H1 (cell line): ENCODE data around the gene PRSS8. TPM values are rescaled to one million over a fixed set of nuclear protein-coding genes. Genes with fewer than 3 reads are reported as not detected.

Experiments used
- ATF2 ChIP-seq: IDR thresholded peaks from 2 replicates; pipeline ENCODE4 v1.6.1; 2012; ENCODE audit warnings: low read length, inconsistent platforms
- BRCA1 ChIP-seq: IDR thresholded peaks from 2 replicates; pipeline ENCODE4 v1.6.1; 2012; ENCODE audit warnings: low read depth, low read length, improper control_type of control experiment
- CHD7 ChIP-seq: fragments of 300-600 bp; sonication (generic); IDR thresholded peaks from 2 replicates; pipeline ENCODE4 v1.7.1; 2012; ENCODE audit warnings: low read length, moderate library complexity, mild to moderate bottlenecking, inconsistent platforms; ENCODE audit not compliant: insufficient replicate concordance
- CREB1 ChIP-seq: IDR thresholded peaks from 2 replicates; pipeline ENCODE4 v1.6.1; 2012; ENCODE audit warnings: inconsistent platforms
- EP300 ChIP-seq, 2 experiments: IDR thresholded peaks; 1 replicate in 1 of 2; 2 replicates in 1 of 2; pipeline ENCODE4 v1.6.1; 2011 to 2012; ENCODE audit warnings: low read depth in 2 of 2, low read length in 2 of 2, mild to moderate bottlenecking in 2 of 2, borderline replicate concordance in 1 of 2, inconsistent platforms in 1 of 2, moderate library complexity in 1 of 2
- GTF2F1 ChIP-seq: IDR thresholded peaks from 2 replicates; pipeline ENCODE4 v1.6.1; 2012; ENCODE audit warnings: low read depth, low read length, improper control_type of control experiment, borderline replicate concordance
- SAP30 ChIP-seq: fragments of 300-600 bp; sonication (generic); IDR thresholded peaks from 2 replicates; pipeline ENCODE4 v1.7.1; 2012; ENCODE audit warnings: low read length, moderate library complexity, mild to moderate bottlenecking, inconsistent platforms; ENCODE audit not compliant: insufficient read depth, insufficient replicate concordance
- SRF ChIP-seq: IDR thresholded peaks from 2 replicates; pipeline ENCODE4 v1.6.1; 2011; ENCODE audit warnings: mild to moderate bottlenecking, low read depth, low read length, moderate library complexity
- TAF7 ChIP-seq: optimal IDR thresholded peaks from 2 replicates; pipeline ENCODE3; 2011; ENCODE audit warnings: low read depth, mild to moderate bottlenecking, inconsistent platforms, low read length, moderate library complexity, borderline replicate concordance
- TCF12 ChIP-seq: IDR thresholded peaks from 2 replicates; pipeline ENCODE4 v1.6.1; 2011; ENCODE audit warnings: low read depth, mild to moderate bottlenecking, low read length
- polyA plus RNA-seq, 7 experiments: library from polyadenylated mRNA; depleted of rRNA in 3 of 7; stranded (reverse) in 5 of 7; unstranded in 2 of 7; fragments of >200 nt in 5 of 7; fragments of 200-250 nt in 2 of 7; gene quantifications; 1 replicate in 5 of 7; 2 replicates in 1 of 7; 4 replicates in 1 of 7; pipeline versions ENCODE4 v1.2.1 to v1.2.3, GENCODE V29; 2011 to 2013; ENCODE audit warnings: missing spikeins in 2 of 7, mixed read lengths in 2 of 7
- total RNA-seq: library from RNA; stranded (reverse); fragmentation: NEBNext Ultra II Directional; extraction: Animal tissue kit (Norgen Biotek cat#: 25700); gene quantifications from 2 replicates; pipeline ENCODE4 v1.2.1, GENCODE V29; 2021

Gene PRSS8
- total and polyA plus RNA-seq, 2 of the 8 experiments (the other 6 are each of a cell fraction or from before 2014, with no cell fraction given) = 87.7 to 273 TPM

- no peak for TF ChIP-seq CHD7
- TF ChIP-seq EP300 (IDR thresholded peaks at IDR 0.05; ENCODE audit: borderline replicate concordance in 1 of 2, low read depth in 2 of 2, low read length in 2 of 2) = no peak
- TF ChIP-seq SAP30 = no peak
- no peak for TF ChIP-seq CREB1
- TF ChIP-seq TAF7 = no peak
- TF ChIP-seq BRCA1 = no peak
- no peak for TF ChIP-seq TCF12
- TF ChIP-seq GTF2F1 = no peak
- TF ChIP-seq SRF = no peak
- TF ChIP-seq ATF2 = no peak
Observed at GRCh38 chr16:31148281-31148728, 12.8 kb upstream of the PRSS8 start (continued).
